ENCODE data around the gene ACOX3. TPM values are rescaled to one million over a fixed set of nuclear protein-coding genes. Genes with fewer than 3 reads are reported as not detected.

The ACOX3 gene
- total RNA-seq, 1 donor from 2014 or later, result 28.4 TPM

GRCh38 chr4:8330821-8331574 lies 109.5 kb downstream of the ACOX3 start:
- peaks cover 3% of the 10 kb centered on the region for H3K9me3 Mint-ChIP-seq
- H3K36me3 Mint-ChIP-seq (ENCODE audit: low read depth), result no peaks in the 10 kb centered on the region
- H3K27me3 Mint-ChIP-seq (ENCODE audit: low read depth), result no peaks in the 10 kb centered on the region
- no peaks in the 10 kb centered on the region for H3K4me1 Mint-ChIP-seq (ENCODE audit: low read depth)
- intact Hi-C loops (cut with micrococcal nuclease), result no loop called here
- DNase-seq (ENCODE audit: low spot score), result no peak
- no peak overlapping the region for H3K4me3 Mint-ChIP-seq (ENCODE audit: low read depth)
- H3K27ac Mint-ChIP-seq, result no peak overlapping the region

DNA sequence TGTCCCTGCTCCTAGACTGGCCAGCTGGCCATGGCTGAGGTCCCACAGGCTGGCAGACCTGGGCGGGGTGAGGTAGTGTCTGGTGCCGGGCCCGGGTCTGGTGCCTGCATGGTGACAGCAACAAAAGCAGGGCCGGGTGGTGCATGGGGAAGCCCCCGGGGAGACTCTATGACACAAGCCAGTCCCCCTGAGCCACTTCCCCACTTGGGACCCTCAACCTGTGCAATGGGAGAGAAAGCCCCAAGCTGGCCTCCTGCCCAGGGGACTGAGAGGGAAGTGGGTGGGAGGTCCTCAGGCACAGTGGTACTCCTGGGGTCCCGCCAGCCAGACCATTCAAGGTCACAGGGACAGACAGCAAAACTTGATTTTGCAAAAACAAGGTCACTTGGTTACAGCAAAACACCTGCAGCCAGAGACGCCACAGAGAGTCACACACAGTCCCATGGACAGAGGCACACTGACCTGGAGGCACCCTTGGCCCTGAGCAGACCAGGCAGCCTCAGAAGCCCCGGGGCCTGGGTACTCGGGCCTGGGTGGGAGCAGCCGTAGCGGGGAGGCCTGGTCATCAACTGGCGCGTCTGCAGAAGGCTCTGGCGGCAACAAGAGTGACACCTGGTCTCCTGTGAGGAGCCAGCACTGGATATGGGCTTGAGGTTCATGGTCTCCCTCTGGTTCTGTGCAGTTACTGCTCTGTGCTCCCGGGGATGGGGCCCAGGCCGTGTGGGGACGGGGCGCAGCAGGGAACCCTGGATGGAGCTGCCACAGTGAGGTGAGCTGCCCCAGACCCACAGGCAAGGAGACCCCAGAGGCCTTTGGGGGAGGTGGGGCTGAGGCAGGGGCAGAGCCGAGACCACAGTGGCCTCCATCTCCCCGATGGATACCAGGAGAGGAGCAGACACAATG lies 110.4 kb downstream of the ACOX3 start:
- no peak for DNase-seq (ENCODE audit: low spot score)

GRCh38 chr4:8329560-8329858 lies 111.0 kb downstream of the ACOX3 start:
- no peak for DNase-seq (ENCODE audit: low spot score)
- Mint-ChIP-seq H3K27me3 (ENCODE audit: low read depth) (no peaks in the 10 kb centered on the region), H3K27ac (no peak overlapping the region), H3K9me3 (no peaks in the 10 kb centered on the region), H3K4me3 (ENCODE audit: low read depth) (no peak overlapping the region), H3K4me1 (ENCODE audit: low read depth) (no peaks in the 10 kb centered on the region), H3K36me3 (ENCODE audit: low read depth) (no peaks in the 10 kb centered on the region)
- intact Hi-C loops (cut with micrococcal nuclease), result no loop called here

More for the DNA sequence above, 110.4 kb downstream of the ACOX3 start:
- intact Hi-C loops (cut with micrococcal nuclease), result no loop called here
- H3K4me3 Mint-ChIP-seq (ENCODE audit: low read depth), result no peak overlapping the region
- no peaks in the 10 kb centered on the region for H3K4me1 Mint-ChIP-seq (ENCODE audit: low read depth)
- no peaks in the 10 kb centered on the region for H3K36me3 Mint-ChIP-seq (ENCODE audit: low read depth)
- H3K27ac Mint-ChIP-seq, result no peak overlapping the region
- H3K27me3 Mint-ChIP-seq (ENCODE audit: low read depth), result no peaks in the 10 kb centered on the region
- H3K9me3 Mint-ChIP-seq, result no peaks in the 10 kb centered on the region

DNA sequence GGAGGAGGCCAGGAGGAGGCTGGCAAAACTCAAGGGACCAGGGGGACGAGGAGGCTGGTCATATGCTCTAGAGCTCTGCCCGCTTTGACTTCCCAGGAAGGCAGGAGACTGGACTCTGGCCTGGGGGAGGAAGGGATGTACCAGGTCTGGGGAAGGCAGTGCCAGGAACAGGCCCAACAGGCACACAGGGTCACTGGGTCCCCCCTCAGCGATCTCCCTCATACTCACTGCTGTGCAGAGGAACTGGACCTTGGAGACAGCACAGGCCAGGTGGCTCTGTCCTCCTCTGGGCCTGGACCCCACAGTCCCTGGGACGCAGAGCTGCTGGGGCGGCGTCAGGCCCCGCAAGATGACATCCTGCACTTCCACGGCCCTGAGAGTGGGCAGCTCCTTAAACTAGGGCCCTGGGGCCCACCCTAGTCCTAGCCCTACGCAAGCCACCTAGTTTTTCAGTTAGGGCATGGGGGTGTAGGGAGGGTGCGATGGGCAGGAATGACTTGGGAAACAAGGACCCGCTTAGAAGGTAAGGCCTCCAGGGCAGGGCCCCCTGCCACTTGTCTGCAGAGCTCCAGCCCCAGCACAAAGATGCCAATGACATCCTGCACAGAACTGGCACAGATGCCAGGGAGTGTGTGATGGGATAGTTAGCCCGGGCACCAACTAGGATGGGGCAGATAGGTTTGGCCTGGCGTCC lies 111.5 kb downstream of the ACOX3 start:
- Mint-ChIP-seq H3K27ac (no peak overlapping the region), H3K9me3 (no peaks in the 10 kb centered on the region), H3K4me3 (ENCODE audit: low read depth) (no peak overlapping the region), H3K27me3 (ENCODE audit: low read depth) (no peaks in the 10 kb centered on the region), H3K4me1 (ENCODE audit: low read depth) (no peaks in the 10 kb centered on the region), H3K36me3 (ENCODE audit: low read depth) (no peaks in the 10 kb centered on the region)
- intact Hi-C loops (cut with micrococcal nuclease), result no loop called here
- DNase-seq (ENCODE audit: low spot score), result no peak

DNA sequence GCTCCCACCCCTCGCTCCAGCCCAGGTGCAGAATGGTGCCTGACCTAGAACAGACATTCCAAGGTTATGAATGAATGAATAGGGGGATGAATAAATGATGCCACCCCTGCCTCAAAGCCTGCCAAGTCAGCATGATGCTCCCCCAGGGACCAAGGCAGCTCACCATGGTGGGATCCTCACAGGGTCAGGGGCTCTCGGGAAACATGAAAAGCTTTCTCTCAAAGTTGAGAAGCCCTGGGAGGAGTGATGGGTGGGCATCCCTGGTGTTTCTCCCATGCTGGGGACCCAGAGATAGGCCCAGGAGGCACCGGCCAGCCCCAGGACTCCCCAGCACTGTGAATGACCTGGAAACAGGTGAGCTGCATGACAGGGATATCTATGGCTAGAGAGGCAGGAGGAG lies 112.1 kb downstream of the ACOX3 start:
- H3K9me3 Mint-ChIP-seq, result no peaks in the 10 kb centered on the region
- intact Hi-C loops (cut with micrococcal nuclease), result no loop called here
- no peak for DNase-seq (ENCODE audit: low spot score)
- no peaks in the 10 kb centered on the region for H3K27me3 Mint-ChIP-seq (ENCODE audit: low read depth)
- H3K27ac Mint-ChIP-seq, result no peak overlapping the region
- no peak overlapping the region for H3K4me3 Mint-ChIP-seq (ENCODE audit: low read depth)
- H3K4me1 Mint-ChIP-seq (ENCODE audit: low read depth), result no peaks in the 10 kb centered on the region
- H3K36me3 Mint-ChIP-seq (ENCODE audit: low read depth), result no peaks in the 10 kb centered on the region

GRCh38 chr4:8326206-8326605 lies 114.3 kb downstream of the ACOX3 start:
- Mint-ChIP-seq H3K27me3 (ENCODE audit: low read depth) (no peaks in the 10 kb centered on the region), H3K4me3 (ENCODE audit: low read depth) (no peak overlapping the region), H3K9me3 (no peaks in the 10 kb centered on the region), H3K36me3 (ENCODE audit: low read depth) (no peaks in the 10 kb centered on the region), H3K27ac (no peak overlapping the region), H3K4me1 (ENCODE audit: low read depth) (no peaks in the 10 kb centered on the region)
- no peak for DNase-seq (ENCODE audit: low spot score)
- intact Hi-C loops (cut with micrococcal nuclease), result no loop called here

- H3K27ac Mint-ChIP-seq, result no peak overlapping the region
- no peak overlapping the region for H3K4me3 Mint-ChIP-seq (ENCODE audit: low read depth)
- H3K27me3 Mint-ChIP-seq (ENCODE audit: low read depth), result no peaks in the 10 kb centered on the region
- no peaks in the 10 kb centered on the region for H3K4me1 Mint-ChIP-seq (ENCODE audit: low read depth)
- H3K36me3 Mint-ChIP-seq (ENCODE audit: low read depth), result no peaks in the 10 kb centered on the region
- H3K9me3 Mint-ChIP-seq, result no peaks in the 10 kb centered on the region
- DNase-seq (ENCODE audit: low spot score), result no peak
- intact Hi-C loops (cut with micrococcal nuclease), result no loop called here
Measured at GRCh38 chr4:8325291-8325973, 115.1 kb downstream of the ACOX3 start.

DNA sequence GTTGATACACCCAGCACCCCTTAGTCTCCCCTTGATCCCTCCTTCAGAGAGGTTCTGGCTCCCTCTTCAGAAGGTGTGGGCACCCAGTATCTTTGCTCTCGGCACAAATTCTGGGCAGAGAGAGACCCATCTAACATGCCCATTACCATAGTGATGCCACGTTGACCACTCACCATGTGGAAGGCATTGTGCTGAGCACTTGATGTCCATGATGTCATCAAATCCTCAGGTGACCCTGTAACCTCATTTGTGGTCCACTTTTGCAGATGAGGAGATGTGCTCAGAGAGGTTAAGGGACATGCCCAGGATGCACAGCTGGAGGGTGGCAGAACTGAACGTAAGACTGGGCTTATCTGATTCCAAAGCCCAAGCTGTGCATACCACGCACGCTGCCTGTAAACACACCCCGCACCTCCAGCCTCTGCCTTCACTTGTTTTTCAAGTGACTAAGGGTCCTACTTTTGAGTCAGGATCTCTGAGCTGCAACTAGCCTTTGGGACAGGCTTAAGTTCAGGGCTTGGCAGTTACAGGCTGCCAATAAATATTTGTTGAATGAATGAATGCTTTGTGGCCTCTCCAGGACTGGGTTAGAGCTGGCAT lies 115.8 kb downstream of the ACOX3 start:
- no peaks in the 10 kb centered on the region for H3K9me3 Mint-ChIP-seq
- no peaks in the 10 kb centered on the region for H3K4me1 Mint-ChIP-seq (ENCODE audit: low read depth)
- H3K36me3 Mint-ChIP-seq (ENCODE audit: low read depth), result no peaks in the 10 kb centered on the region
- intact Hi-C loops (cut with micrococcal nuclease), result no loop called here
- H3K27me3 Mint-ChIP-seq (ENCODE audit: low read depth), result no peaks in the 10 kb centered on the region
- no peak for DNase-seq (ENCODE audit: low spot score)
- no peak overlapping the region for H3K27ac Mint-ChIP-seq
- H3K4me3 Mint-ChIP-seq (ENCODE audit: low read depth), result no peak overlapping the region

DNA sequence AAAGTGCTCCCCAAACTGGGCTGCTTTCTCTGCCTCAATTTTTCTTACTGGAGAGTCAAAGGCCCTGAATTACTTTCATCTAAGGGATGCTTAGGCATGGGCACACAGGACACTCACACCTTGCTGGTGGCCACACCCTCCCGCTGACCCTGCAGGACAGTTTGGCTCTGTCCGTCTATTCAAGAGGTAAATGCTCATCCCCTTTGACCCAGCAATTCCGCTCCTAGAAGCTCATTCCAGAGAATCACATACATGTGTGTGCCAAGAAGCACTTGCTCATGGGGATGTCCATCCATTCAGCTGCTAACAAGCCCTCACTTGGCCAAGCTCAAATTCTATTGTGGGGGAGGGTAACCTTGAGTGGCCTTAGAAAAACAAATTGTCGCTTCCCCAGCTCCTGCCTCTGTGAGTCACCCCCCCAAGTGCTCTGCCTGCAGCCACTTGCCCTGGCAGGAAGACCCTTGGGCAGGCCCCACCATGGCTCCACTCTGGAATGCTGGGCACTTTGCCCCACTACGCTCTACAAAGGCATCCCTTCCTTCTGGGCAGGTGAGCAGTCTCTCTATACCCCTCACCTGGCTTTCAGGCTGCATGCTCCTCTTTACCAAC lies 116.5 kb downstream of the ACOX3 start:
- intact Hi-C loops (cut with micrococcal nuclease), result no loop called here
- no peaks in the 10 kb centered on the region for H3K4me1 Mint-ChIP-seq (ENCODE audit: low read depth)
- H3K27ac Mint-ChIP-seq, result no peak overlapping the region
- DNase-seq (ENCODE audit: low spot score), result no peak
- H3K9me3 Mint-ChIP-seq, result no peaks in the 10 kb centered on the region
- no peaks in the 10 kb centered on the region for H3K36me3 Mint-ChIP-seq (ENCODE audit: low read depth)
- no peaks in the 10 kb centered on the region for H3K27me3 Mint-ChIP-seq (ENCODE audit: low read depth)
- H3K4me3 Mint-ChIP-seq (ENCODE audit: low read depth), result no peak overlapping the region

DNA sequence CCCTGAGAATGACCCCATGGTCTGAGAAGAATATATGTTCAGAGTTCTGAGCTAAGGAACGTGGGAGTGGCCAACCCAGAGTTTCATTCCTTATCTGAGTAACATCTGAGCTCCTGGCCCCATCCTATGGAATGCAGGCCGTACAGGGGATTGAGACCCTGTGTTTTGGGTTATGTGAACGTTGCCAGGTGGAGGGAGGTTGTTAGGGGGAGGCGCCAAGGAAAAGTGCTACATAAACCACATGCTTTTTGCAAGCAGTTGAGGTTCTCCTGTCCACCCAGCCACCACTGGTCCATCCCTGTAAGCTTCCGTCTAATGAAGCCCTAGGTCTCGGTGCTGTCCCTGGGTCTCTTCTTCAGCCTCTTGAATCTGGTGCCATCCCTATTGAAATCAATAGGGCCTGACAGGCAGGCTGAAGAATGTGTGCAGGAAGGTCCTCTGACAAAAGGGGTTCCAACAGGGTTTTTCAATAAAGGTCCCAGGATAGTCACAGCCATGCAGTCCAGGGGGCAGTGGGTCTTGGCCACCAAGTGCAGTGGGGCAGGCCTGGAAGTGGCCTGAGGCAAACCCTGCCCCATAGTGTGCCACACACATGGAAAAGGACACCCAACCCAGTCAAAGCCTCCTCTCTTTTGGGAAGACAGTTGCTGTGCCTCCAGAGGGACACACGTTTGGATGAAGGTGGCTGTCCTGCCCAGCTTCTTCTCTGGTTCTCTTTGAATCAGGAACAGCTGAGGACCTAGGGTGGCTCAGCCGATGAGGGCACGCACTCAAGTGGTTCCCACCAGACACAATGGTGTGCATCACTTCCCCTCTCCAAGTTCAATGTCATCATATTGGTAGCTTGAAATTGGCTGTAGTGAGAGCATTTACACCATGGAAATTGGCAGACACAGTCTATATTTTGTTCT lies 117.5 kb downstream of the ACOX3 start:
- H3K27me3 Mint-ChIP-seq (ENCODE audit: low read depth), result no peaks in the 10 kb centered on the region
- H3K4me1 Mint-ChIP-seq (ENCODE audit: low read depth), result no peaks in the 10 kb centered on the region
- H3K4me3 Mint-ChIP-seq (ENCODE audit: low read depth), result no peak overlapping the region
- H3K36me3 Mint-ChIP-seq (ENCODE audit: low read depth), result no peaks in the 10 kb centered on the region
- intact Hi-C loops (cut with micrococcal nuclease), result no loop called here
- DNase-seq (ENCODE audit: low spot score), result no peak
- no peak overlapping the region for H3K27ac Mint-ChIP-seq
- H3K9me3 Mint-ChIP-seq, result no peaks in the 10 kb centered on the region

GRCh38 chr4:8321771-8322170 lies 118.8 kb downstream of the ACOX3 start:
- intact Hi-C loops (cut with micrococcal nuclease), result no loop called here
- H3K4me3 Mint-ChIP-seq (ENCODE audit: low read depth), result no peak overlapping the region
- no peaks in the 10 kb centered on the region for H3K27me3 Mint-ChIP-seq (ENCODE audit: low read depth)
- no peaks in the 10 kb centered on the region for H3K9me3 Mint-ChIP-seq
- DNase-seq (ENCODE audit: low spot score), result no peak
- H3K36me3 Mint-ChIP-seq (ENCODE audit: low read depth), result no peaks in the 10 kb centered on the region
- H3K27ac Mint-ChIP-seq, result no peak overlapping the region
- H3K4me1 Mint-ChIP-seq (ENCODE audit: low read depth), result no peaks in the 10 kb centered on the region

Measured in activated T-helper 2 cell treated with anti-CD3 and anti-CD28 coated beads, Interferon-gamma antibody, Interleukin-2, Interleukin-4, amounts not matched to agents 10 μg/mL and 5 μg/mL and 100 μg/mL, durations not matched to agents 14 hours and 24 hours and 36 hours (primary cell).